ENCODE results near the gene DHX32.

DHX32 gene

GRCh38 chr10:125844751-125845221 is 36.3 kb downstream of the DHX32 start:
- no peak overlapping the region for H3K4me3 ChIP-seq (ENCODE audit: low read depth, low read length)
- no peak for DNase-seq (ENCODE audit: low read depth)
- no peak for TF ChIP-seq CTCF (IDR thresholded peaks at IDR 0.05; ENCODE audit: insufficient read depth, low read depth, low read length, missing control alignments)

- TF ChIP-seq CTCF (IDR thresholded peaks at IDR 0.05; ENCODE audit: insufficient read depth, low read depth, low read length, missing control alignments), result no peak
- DNase-seq (ENCODE audit: low read depth), result no peak
- no peak overlapping the region for H3K4me3 ChIP-seq (ENCODE audit: low read depth, low read length)
Measured at GRCh38 chr10:125843603-125844329, 37.3 kb downstream of the DHX32 start.

GRCh38 chr10:125840955-125841354 is 40.1 kb downstream of the DHX32 start:
- TF ChIP-seq CTCF (IDR thresholded peaks at IDR 0.05; ENCODE audit: insufficient read depth, low read depth, low read length, missing control alignments), result no peak
- DNase-seq (ENCODE audit: low read depth), result no peak
- no peak overlapping the region for H3K4me3 ChIP-seq (ENCODE audit: low read depth, low read length)

GRCh38 chr10:125840406-125840805 is 40.7 kb downstream of the DHX32 start:
- no peak overlapping the region for H3K4me3 ChIP-seq (ENCODE audit: low read depth, low read length)
- no peak for DNase-seq (ENCODE audit: low read depth)
- no peak for TF ChIP-seq CTCF (IDR thresholded peaks at IDR 0.05; ENCODE audit: insufficient read depth, low read depth, low read length, missing control alignments)

GRCh38 chr10:125838802-125839575 is 42.1 kb downstream of the DHX32 start:
- no peak overlapping the region for H3K4me3 ChIP-seq (ENCODE audit: low read depth, low read length)
- no peak for TF ChIP-seq CTCF (IDR thresholded peaks at IDR 0.05; ENCODE audit: insufficient read depth, low read depth, low read length, missing control alignments)
- DNase-seq (ENCODE audit: low read depth), result no peak

- no peak overlapping the region for H3K4me3 ChIP-seq (ENCODE audit: low read depth, low read length)
- TF ChIP-seq CTCF (IDR thresholded peaks at IDR 0.05; ENCODE audit: insufficient read depth, low read depth, low read length, missing control alignments), result no peak
- no peak for DNase-seq (ENCODE audit: low read depth)
Measured at GRCh38 chr10:125836746-125837145, 44.3 kb downstream of the DHX32 start.

Measured in GM12865 (cell line).